Stimulated activated CD8-positive, alpha-beta memory T cell treated with anti-CD3 and anti-CD28 coated beads, Interleukin-12 subunit alpha, Interleukin-12 subunit beta, amount 100 ng/mL, for 1 hour (primary cell): ENCODE data around the gene DIP2A.

ENCODE experiments used
- DNase-seq: peaks from one replicate; pipeline ENCODE4 v3.0.0-alpha.2; 2020; ENCODE audit warnings: low read depth

The DIP2A gene

DNA sequence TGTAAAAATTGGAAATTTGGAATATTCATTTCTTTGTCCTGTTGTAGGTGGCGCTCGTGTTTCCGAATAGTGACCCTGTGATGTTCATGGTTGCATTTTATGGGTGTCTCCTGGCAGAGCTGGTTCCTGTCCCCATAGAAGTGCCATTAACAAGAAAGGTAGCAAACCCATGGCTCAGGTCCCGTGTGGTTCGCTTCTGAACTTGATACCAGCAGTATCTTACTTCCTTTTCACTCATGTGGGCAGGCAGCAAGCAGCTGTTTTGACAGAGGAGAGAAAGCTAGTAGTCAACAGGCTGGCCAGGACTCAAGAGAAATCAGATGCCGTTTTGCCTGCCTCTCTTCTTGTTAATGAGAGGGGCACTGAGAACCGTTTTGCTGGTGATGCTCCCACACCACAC, 73.4 kb downstream of the DIP2A start:
- DNase-seq = no peak

GRCh38 chr21:46537026-46537425, 78.3 kb downstream of the DIP2A start:
- DNase-seq = no peak

DNA sequence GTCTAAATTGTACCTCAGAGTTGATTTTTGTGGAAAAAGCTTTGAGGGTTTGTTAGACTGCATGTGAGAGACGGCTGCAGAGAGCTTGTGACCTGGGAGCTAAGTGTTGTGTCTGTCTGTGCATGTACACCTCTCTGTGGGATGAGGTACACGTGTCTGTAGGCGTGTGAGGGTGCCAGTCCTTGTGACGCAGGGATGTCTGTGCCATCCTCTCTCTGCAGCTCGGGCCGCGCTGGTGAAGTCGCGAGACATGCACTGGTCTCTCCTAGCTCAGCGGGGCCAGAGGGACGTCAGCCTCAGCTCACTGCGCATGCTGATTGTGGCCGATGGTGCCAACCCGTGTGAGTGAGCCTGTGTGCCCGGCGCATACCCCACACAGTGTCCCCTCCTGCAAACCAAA, 79.6 kb downstream of the DIP2A start:
- no peak for DNase-seq

DNA sequence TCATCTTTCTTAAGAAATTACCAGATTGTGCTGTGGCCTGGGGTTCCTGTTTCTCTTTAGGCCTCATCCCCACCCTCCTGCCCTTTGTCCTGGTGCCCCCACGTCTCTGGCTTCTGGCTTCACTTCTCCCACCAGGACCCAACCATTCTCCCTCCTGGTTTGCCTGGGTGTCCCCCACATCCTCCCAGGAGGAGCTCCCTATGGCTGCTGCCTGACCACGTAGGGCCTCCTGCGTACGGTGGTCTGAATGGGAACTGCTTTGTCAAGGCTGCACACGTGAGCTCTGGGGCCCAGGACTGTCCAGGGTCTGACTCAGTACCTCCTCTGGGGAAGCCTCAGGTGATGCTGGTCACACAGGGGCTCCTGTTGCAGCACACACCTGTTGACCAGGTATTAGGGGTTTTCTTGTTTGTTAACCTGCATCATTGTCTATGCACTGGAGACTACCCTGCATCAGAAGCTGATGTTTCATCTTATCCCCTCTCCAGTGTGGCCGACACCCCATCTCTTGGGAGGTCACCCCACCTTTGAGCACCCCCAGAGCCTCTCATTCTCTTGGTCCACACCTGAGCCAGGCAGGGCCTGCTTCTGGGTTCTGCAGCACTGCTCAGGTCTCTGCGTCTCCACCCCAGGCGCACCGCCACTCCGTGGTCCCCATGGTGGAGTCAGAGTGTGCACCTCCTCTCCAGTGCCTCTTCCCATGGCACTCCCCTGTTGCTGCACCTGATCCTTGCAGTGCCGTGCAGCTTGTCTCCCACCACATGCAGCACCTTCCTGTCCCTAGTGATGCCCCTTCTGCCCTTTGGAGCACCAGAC, 80.4 kb downstream of the DIP2A start:
- DNase-seq = no peak

DNA sequence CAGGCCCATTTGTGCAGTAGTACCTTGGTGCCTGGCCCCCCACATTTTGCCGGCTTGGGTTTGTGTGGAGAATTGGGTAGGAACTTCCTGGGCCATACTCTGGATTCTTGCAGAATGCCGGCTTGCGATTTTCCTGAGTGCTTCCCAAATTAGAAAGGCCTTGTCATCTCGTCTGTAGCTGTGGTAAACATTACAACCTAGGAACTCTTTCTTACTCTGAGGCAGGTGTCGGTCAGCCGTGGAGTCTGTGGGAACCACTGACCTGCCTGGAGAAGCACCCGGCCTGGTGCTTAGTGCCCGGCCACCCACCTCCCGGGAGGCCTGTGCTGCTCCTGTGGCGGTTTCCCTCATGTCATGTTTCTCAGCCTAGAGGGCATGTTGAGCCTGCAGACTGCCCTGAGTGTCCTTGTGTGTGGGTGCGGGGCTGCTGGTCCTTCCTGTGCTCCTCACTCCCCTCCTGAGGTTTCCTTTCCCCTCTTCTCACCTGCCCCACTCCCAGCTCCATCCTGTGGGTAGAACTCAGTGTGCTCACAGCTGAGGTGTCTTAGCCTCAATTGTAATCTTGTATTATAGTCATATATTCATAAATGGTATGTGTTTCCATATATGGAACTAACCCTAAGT, 81.5 kb downstream of the DIP2A start:
- DNase-seq = no peak

DNA sequence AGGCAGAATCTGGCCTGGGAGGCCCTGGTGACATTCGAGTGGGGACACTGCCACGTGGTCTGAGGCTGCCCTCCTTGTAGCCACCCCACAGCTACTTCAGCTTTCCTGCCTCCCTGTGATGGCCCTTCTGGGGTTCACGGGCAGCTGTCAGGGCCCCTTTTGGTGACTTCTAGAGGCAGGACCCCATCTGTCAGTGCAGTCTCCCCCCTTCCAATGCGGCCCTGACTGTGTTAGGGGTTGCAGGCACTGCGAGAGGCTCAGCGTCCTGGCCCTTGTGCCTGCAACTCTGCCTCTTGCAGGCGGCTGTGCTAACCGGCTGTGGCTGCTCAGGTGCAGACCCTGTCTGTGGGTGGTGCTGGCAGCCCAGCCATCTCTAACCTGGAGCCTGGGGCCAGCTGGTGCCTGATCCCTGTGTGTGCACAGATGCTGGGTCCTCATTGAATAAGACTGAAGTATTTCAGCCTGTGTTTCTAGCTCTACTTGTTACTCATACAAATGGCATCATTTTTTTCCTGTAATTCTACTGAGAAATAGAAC, 84.0 kb downstream of the DIP2A start:
- DNase-seq = no peak

DNA sequence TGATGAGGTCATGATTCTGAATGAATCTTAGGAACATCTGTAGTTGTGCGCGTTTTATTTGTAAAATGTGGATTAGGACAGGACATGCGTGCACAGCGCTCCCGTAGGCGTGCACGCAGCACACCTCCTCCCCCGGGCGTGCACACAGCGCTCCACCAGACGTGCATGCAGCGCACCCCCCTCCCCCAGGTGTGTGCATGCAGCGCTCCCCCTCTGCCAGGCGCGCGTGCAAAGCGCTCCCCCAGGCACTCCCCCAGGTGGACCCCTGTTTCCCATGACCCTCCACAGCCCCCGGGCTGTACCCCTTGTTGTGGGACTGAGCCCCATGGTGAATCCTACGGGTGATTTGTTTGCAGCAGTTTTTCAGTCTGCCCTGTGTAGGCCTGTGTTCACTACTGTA, 84.6 kb downstream of the DIP2A start:
- no peak for DNase-seq

GRCh38 chr21:46544003-46544402, 85.3 kb downstream of the DIP2A start:
- DNase-seq = no peak

GRCh38 chr21:46544824-46545223, 86.1 kb downstream of the DIP2A start:
- no peak for DNase-seq

- no peak for DNase-seq
Observed at GRCh38 chr21:46545363-46545762, 86.7 kb downstream of the DIP2A start.

GRCh38 chr21:46545911-46546310, 87.2 kb downstream of the DIP2A start:
- DNase-seq = no peak

- no peak for DNase-seq
Observed at GRCh38 chr21:46546799-46547198, 88.1 kb downstream of the DIP2A start.

DNA sequence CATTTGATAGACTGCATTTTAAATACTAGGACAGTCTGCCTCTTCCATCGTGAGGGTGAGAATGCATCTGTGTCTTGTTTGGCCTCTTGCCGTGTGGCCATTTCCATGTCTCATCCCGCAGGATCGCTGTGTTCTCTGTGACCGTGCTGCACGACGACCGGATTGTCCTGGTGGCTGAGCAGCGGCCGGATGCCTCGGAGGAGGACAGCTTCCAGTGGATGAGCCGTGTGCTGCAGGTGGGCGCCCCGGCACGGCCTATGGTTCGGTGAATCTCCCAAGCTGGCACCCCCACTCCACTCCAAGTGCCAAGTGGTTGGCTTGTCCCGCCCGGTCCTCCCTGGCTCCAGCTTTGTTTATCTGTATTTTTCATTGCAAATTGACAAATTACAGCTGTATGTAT, 91.0 kb downstream of the DIP2A start:
- no peak for DNase-seq

DNA sequence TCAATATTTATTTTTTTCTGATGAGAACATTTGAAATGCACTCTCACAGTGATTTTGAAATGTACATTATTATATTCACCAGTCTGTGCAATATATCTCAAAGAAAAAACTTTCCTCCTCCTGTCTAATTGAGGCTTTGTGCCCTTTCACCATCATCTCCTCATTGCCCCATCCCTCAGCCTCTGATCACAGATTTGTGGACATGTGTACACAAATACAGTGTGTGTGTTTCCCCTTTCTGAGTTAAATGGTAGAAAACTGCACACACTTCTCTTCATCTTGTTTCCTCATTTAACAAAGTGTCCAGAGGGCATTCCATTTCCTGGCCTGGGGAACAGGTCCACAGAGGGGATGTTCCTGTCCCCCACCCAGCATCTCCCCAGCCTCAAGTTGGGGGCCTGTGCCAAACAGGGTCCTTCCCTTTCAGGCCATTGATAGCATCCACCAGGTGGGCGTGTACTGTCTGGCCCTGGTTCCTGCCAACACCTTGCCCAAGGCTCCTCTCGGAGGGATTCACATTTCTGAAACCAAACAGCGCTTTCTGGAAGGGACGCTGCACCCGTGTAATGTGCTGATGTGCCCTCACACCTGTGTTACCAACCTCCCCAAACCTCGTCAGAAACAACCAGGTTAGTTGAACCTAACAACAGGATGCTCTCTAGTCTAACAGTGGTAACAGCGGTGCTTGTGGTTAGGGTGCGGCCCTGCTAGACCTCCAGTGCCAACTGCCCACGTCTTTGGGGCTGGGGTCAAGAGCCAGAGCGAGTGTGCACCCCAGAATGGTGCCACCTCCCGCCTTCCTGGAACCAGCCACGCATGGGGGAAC, 91.6 kb downstream of the DIP2A start:
- no peak for DNase-seq

DNA sequence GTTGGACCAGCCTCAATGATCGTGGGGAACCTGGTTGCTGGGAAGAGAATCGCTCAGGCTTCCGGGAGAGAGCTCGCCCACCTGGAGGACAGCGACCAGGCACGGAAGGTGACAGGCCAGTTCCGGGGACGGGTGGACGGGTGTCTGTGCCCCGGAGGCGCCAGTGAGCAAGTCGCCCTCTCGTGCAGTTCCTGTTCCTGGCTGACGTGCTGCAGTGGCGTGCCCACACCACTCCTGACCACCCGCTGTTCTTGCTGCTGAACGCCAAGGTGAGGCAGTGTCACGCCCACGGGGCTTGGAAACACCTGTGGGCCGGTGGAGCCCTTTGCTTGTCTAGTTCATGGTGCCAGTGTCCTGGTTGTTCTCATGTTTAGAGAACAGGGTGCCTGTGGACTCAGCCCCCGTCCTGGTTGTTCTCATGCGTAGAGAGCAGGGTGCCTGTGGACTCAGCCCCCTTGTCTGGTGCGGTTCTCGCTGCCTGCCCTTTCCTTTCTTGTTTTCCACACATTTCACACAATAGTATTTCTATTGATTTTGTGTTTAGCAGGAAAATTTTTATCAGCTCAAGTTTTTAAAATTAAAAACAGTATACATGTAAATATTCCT, 93.0 kb downstream of the DIP2A start:
- DNase-seq = no peak

DNA sequence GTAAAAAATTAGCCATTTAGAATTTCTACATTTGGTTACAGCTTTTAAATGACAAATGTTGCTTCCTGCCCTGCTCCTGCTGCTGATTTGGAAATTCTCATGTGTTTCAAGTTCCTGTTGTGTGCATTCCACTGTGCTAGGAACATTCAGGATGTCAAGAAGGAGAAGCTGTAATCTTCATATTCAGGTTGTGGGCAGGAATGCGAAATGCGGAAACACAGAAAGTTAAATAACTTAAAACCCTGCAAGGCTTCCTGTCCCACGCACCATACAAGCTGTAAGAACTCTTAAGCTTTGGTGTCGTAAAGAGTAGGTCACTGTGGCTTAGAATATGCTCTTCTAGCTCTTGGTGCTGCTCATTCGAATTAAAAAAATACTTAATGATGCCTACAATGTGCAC, 93.6 kb downstream of the DIP2A start:
- DNase-seq = no peak

GRCh38 chr21:46552865-46553379, 94.2 kb downstream of the DIP2A start:
- DNase-seq = no peak

- DNase-seq = no peak
Observed at GRCh38 chr21:46553993-46554392, 95.3 kb downstream of the DIP2A start.

DNA sequence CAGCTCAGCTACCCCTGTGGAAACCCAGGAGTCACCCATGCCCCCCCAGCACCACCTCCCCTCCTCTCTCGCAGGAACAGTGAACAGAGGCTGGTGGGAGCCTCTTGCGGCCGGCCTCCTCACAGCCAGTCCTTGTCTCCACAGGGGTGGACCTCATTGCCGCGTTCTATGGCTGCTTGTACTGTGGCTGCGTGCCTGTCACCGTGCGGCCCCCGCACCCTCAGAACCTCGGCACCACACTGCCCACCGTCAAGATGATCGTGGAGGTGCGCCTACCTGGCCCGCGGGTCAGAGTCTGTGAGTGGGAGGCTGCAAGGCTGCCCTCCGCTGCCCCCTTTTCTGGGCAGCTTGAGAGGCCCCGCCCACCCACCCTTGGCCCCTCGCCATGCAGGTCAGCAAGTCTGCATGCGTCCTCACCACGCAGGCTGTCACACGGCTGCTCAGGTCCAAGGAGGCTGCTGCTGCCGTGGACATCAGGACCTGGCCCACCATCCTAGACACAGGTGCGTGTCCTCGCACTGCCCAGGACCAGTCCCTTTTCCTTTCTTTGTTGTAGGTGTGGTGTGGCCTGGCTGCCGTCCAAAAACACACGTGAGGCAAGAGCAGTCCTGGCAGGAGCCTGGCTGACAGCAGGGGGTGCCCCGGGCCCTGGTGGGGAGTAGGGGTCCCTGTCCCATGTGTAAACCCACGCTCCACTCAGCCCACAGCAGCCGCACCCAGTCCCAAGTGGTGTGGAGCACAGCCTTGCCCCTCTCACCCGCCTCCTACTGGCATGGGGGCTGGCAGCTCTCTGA, 95.9 kb downstream of the DIP2A start:
- no peak for DNase-seq

- DNase-seq = no peak
Observed at GRCh38 chr21:46555225-46555617, 96.5 kb downstream of the DIP2A start.

DNA sequence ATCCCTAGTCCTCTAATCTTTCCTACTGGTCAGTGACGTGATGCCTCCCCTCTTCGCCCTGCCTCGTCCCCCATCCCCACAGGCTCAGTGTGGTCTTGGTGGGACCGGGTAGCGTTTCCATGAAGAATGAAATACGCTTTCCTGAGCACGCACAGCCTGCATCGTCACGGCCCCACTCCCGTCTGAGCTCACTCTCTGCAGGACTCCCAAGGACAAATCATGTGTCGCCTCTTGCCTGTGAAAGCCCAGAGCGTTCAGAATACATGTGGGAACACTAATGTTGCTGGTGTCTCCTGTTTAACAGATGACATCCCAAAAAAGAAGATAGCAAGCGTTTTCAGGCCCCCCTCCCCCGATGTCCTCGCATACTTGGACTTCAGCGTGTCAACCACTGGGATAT, 97.0 kb downstream of the DIP2A start:
- no peak for DNase-seq
